A549 treated with CpdA at 1 μM for 4 hours (cell line): Measurements from ENCODE around the gene CYTIP. TPM values are rescaled to one million over a fixed set of nuclear protein-coding genes. Genes with fewer than 3 reads are reported as not detected.

Experiments
- total RNA-seq: library from RNA; stranded (reverse); fragments of 200-300 nt; extraction: Qiagen RNA extraction; gene quantifications from 5 replicates; pipeline ENCODE4 v1.2.3, GENCODE V29; 2022; ENCODE audit warnings: low read depth

Gene CYTIP
- not detected in 5 replicates for total RNA-seq

DNA sequence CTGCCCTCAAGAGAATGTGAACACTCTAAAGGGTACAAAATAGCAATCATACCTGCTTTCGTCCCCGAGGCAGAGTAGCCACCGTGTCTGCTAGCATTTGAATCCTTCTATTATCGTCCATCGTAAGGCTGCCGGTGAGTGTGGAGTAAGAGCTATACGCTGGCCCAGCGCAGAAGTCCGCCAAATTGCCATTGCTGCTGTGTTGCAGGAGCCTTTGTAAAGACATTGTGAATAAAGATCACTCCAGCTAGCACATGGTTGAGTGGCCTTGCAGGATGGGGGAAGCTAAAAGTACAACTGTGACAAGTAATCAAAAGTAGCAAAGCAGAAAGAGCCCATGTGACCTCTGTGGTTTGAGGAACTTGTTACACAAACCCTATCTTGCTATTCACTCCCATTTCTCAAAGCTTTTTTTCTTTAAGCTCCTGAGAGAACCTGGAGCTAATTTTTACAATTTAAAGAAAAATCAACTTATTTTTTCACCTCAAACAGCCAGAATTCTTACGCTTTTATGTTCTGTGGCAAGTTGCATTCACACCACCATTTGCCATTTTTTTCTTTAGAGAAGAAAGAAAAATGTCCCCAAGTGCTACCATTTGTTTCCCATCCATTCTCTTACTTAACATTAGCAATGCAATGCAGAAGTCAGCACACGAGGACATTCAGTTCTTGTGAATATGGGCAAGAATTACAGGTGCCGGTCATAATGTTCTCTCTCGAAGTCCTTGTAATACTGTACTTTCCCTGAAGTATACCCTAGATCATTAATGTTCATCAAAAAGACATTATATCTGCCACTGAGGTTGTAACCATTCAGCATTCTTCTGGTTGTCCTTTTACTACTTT, at the start of gene CYTIP:
CYTIP (minus strand) TSS at position 295 of the 846 bp plus-strand sequence; CDS start at position 226, 69 bp downstream.

Other genes starting within 250 kb of the CYTIP start
- gene GALNT5, start 186.4 kb downstream of the CYTIP start, total RNA-seq = 2.8 to 3.1 TPM (median 2.8 TPM) in 5 replicates
- gene ERMN, start 118.3 kb downstream of the CYTIP start, total RNA-seq = not detected in 5 replicates
- 0.01 to 0.05 TPM (median 0.02 TPM) in 4 of 5 replicates, not detected in the other for gene ACVR1C, start 184.8 kb upstream of the CYTIP start, total RNA-seq